ENCODE results near the gene RASL12.
"Not testable (repeated sequence)": the region's sequence is repeated elsewhere in the genome, so short reads cannot be mapped to it uniquely, and the experiment has no call there.

Gene RASL12

GRCh38 chr15:65026756-65027155 lies 41.0 kb downstream of the RASL12 start:
- no peak overlapping the region for H3K27ac ChIP-seq
- TF ChIP-seq CTCF (conservative IDR thresholded peaks at IDR 0.05), result no peak

- H3K27ac ChIP-seq, result peak overlapping the region; percentile 81
- TF ChIP-seq CTCF (conservative IDR thresholded peaks at IDR 0.05), result no peak
These were observed 46.3 kb downstream of the RASL12 start for GRCh38 chr15:65021488-65021887.

- no peak for TF ChIP-seq CTCF (conservative IDR thresholded peaks at IDR 0.05)
- peak overlapping the region; percentile 81 for H3K27ac ChIP-seq
These were observed 47.4 kb downstream of the RASL12 start for GRCh38 chr15:65020419-65020818.

GRCh38 chr15:65011198-65011597 lies 56.6 kb downstream of the RASL12 start:
- H3K27ac ChIP-seq, result not testable (repeated sequence)

- no peak for TF ChIP-seq CTCF (conservative IDR thresholded peaks at IDR 0.05)
- no peak overlapping the region for H3K27ac ChIP-seq
These were observed 58.8 kb downstream of the RASL12 start for GRCh38 chr15:65008983-65009382.

GRCh38 chr15:65006876-65007275 lies 60.9 kb downstream of the RASL12 start:
- TF ChIP-seq CTCF (conservative IDR thresholded peaks at IDR 0.05), result no peak
- H3K27ac ChIP-seq, result no peak overlapping the region

- TF ChIP-seq CTCF (conservative IDR thresholded peaks at IDR 0.05), result no peak
- no peak overlapping the region for H3K27ac ChIP-seq
These were observed 62.8 kb downstream of the RASL12 start for GRCh38 chr15:65004993-65005392.

Data from VCaP (cell line).